Embryonic facial prominence (tissue), 1 donor: Measurements from ENCODE around the gene SERPINB7.
"Not testable (repeated sequence)": the region's sequence is repeated elsewhere in the genome, so short reads cannot be mapped to it uniquely, and the experiment has no call there.

ENCODE experiments used
- DNase-seq: peaks from one replicate; pipeline ENCODE4 v3.0.0-alpha.2; 2016; ENCODE audit errors: extremely low spot score

The SERPINB7 gene, protein sequence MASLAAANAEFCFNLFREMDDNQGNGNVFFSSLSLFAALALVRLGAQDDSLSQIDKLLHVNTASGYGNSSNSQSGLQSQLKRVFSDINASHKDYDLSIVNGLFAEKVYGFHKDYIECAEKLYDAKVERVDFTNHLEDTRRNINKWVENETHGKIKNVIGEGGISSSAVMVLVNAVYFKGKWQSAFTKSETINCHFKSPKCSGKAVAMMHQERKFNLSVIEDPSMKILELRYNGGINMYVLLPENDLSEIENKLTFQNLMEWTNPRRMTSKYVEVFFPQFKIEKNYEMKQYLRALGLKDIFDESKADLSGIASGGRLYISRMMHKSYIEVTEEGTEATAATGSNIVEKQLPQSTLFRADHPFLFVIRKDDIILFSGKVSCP

DNA sequence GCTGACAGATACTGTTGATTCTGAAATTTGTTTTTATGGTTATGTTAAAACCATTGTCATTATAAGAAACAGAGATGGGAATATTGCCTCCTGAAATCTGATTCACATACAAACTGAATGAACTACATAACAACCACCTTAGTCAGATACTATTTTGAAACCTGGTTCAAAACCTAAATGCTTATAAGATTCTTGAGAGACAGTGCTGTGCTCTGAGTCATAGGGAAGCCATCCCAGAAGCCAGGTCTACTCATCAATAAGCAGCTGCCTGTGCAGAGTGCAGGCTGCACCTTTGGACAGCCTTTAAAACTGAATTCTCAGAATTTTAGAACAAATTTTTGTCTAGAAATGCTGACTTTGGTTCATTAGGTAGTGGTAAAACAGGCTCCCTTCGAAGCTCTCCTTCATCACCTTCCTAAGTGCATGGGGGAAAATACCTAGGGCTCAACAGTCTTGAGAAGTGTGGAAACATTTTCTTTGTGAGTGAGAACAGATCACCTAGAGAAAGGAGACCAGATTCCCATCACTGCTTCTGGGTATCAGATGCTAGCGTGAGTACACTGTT is at the start of gene SERPINB7:
SERPINB7 (plus strand) TSS at position 253 of the 565 bp plus-strand sequence. CDS start 6,955 bp downstream, outside the sequence.
- no peak for DNase-seq

DNA sequence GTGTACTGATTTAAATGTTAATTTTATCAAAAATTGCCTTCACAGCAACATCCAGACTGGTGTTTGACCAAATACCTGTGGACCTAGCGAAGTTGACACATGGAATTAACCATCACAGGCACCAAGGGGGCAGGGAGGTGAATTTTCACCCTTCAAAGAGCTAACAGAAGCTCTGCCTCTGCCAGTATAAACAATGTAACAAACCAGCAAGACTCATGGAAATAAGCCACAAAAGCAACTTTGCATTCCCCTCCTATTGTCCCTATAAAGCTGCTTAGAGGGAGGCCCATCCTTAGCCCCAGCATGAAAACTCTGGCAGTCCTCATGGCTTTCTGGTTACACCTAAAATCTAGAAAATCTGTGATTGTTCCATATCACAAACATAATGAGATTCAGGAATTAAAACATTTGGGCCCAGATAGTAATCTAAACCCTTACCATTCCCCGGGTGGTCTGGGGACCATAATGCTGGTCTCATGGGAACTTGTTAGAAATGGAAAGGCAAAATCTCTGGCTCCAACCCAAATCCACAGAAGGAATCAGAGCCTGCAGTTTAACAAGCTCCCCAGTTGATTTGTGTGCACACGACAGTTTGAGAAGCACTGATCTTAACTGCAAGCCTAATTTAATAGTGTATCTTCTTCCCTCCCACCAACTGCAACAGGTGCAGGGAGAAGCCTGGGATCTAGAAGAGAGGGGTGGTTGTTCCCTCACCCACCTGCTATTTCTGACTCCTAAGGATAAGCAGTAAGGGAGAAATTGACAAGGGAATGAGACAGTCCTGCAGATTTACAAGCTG is 49.3 kb upstream of the SERPINB7 start:
- DNase-seq, result no peak

- no peak for DNase-seq
These were observed 44.4 kb upstream of the SERPINB7 start for GRCh38 chr18:63730773-63731172.

- no peak for DNase-seq
These were observed 44.0 kb upstream of the SERPINB7 start for GRCh38 chr18:63731215-63731614.

DNA sequence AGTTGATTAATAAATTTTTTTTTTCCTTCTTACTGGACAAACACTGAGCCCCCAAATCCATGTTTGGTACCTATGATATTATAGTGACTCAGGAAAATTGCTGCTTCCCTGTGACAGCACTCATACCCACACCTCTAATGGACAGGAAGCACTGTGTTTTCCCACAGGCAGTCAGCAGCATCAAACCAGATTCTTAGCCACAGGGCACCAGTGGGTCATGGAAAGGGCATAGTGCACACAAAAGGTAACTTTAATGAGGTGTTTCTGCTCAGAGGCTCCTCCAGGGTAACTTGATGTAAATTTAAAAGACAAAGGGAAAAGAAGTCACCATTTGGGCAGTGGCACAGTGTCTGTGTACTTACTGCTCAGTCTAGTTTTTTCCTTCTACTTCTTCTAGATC is 38.3 kb upstream of the SERPINB7 start:
- no peak for DNase-seq

GRCh38 chr18:63741769-63742168 is 33.4 kb upstream of the SERPINB7 start:
- DNase-seq, result no peak

DNA sequence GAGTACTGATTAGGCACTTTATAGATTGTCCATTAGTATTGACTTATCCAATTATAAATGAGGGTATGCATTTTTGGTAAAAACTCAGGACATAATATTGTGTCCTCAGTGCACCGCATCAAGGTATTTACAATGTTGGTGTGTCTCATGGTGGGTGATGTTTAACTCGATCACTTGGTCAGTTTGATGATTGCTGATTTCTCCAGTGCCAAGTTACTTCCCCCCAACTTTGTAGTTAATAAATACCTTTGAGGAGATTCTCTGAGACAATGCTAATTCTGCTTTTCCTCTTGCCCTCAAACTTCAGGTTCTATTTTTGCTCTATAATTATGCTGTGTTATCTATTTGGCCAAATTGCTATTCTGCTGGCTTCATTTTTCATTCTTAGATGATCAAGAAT is 28.2 kb upstream of the SERPINB7 start:
- no peak for DNase-seq

GRCh38 chr18:63749489-63749888 is 25.7 kb upstream of the SERPINB7 start:
- no peak for DNase-seq

DNA sequence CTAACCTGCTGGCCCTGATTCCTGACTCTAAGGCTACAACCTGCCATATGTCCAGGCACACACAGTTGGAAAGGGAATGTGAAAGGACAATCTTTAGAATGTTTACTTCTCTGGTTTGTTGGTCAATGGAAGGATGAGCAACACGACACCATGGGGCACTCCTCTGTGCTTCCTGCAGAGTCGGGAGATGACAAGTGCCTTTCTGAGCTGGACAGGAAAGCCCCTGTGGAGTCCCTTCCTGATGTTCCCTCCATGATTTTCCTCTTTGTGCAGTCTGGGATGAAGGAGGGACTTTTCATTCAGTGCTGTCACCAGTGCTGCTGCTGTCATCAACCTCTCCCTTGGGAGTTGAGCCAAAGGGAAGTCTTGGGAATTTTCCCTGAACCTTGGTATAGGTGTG is 22.6 kb upstream of the SERPINB7 start:
- no peak for DNase-seq

- no peak for DNase-seq
These were observed 21.5 kb upstream of the SERPINB7 start for GRCh38 chr18:63753676-63754075.

GRCh38 chr18:63757541-63757940 is 17.7 kb upstream of the SERPINB7 start:
- no peak for DNase-seq

DNA sequence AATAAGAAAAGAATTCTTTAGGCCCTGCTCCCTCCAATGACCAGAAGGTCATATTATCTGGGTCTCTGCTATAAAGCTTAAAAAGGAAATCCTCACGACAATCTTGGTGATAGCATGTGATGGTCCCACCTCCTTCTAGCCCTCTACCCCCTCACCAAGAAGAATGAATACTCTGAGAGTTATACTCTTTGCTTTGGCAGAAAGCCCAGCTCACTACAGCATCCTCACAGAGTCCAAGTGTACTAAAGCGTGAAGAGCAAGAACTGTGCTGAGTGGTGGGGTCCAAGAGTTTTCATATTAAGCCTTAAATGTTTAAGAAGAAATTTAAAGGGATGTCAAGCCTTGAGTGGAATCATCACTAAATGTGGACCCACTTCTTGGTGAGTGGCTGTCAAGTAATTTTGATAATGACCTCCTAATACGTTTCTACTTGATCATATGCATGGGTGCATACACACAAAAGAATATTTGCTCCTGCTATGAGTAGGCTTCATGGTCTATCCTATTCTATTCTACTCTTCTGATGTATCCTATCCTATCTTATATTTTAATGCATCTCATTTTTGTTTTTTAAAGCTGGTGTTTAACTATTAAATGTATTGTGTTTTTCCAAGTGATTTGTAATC is 16.5 kb upstream of the SERPINB7 start:
- DNase-seq, result no peak

GRCh38 chr18:63759786-63760185 is 15.4 kb upstream of the SERPINB7 start:
- DNase-seq, result not testable (repeated sequence)

- DNase-seq, result no peak
These were observed 12.7 kb upstream of the SERPINB7 start for GRCh38 chr18:63762518-63762917.

DNA sequence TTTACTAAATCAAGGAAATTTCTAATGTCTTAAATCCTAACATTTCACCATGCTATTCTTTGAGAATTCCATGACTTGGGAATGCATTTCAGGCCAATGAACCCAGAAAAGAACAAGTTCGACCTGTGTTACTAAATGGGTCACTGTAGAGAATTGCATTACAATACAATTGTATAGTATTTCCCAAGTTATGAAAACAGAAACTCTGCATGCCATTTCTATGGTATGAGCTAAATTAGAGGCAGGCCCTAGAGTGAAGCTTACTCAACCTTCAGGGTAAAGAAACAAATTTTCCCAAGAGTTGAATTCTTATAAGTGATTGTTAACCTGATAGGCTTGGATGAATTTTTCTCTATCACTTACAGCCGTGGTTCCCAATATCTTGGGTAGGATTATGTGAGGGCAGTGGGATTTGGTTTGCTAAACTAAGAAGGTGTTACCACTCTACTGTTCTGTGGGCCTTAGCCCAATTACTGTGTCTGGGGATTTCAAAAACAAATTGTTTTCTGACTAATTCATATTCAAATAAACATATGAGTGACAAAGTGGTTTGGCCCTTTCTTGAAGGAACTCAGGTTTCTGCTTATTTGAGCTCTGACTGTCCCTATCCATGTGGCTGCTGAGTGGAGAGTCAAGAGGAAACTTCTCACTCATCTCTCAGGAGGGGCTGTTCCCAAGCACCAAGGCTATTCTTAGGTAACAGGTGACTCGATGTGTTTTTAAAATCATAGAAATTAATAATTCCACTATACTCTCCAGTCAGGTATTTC is 11.2 kb upstream of the SERPINB7 start:
- no peak for DNase-seq

DNA sequence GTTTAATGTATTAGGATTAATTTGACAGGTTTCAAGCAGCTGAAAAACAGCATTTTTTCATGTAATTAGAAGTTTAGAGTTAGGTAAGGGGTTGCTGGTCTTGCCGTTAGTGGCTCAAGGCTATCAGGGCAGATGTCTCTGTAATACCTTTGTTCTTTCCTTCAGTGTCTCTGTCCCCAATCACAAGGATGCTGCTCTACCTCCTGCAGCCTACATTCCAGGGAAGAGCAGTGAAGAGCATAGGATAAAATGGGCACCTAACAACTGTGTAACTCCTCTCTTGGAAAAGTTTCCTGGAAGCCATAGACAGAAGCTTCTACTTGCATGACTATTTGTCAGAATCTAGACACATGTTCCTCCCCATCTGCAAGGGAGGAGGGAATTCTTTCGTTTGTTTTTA is 9.4 kb upstream of the SERPINB7 start:
- no peak for DNase-seq

- DNase-seq, result no peak
These were observed 1.7 kb upstream of the SERPINB7 start for GRCh38 chr18:63773551-63773950.

GRCh38 chr18:63774511-63774910 is 707 bp upstream of the SERPINB7 start:
- DNase-seq, result no peak

- no peak for DNase-seq
These were observed 4.2 kb downstream of the SERPINB7 start for GRCh38 chr18:63779386-63779785.

DNA sequence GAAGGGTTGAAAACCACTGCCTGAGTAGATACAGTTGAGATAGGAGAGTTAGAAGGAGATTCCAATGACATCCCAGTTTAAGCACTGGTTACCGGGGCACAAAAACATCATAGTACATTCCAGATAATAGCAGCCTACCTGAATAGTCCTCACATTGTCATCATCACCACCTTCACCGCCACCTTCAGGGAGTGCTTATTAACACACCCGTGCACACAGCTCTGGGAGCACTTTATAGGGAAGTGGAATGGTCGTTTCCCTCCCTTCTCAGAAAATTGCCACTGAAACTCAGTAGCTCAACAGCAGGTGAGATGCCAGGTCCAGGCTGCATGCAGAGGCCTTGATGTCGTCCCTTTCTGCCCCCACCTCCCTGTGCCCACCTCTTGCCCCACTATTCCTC is 8.2 kb downstream of the SERPINB7 start:
- no peak for DNase-seq

- DNase-seq, result no peak
These were observed 9.7 kb downstream of the SERPINB7 start for GRCh38 chr18:63784787-63785452.
